AG10803 (cell line): ENCODE measurements around the gene RAD23A.
A peak's percentile ranks its signal among the peaks of the same experiment; 100 is the strongest.
"Not testable (repeated sequence)": the region's sequence is repeated elsewhere in the genome, so short reads cannot be mapped to it uniquely, and the experiment has no call there.

Experiments used
- DNase-seq: peaks from one replicate; pipeline ENCODE4 v3.0.0; 2010; ENCODE audit warnings: low read depth
- H3K4me3 ChIP-seq: 2 replicates; pipeline ENCODE4 v1.5.1; 2011; ENCODE audit warnings: mild to moderate bottlenecking, low read length, control low read depth
- TF ChIP-seq, protein P1 (sequence below): conservative IDR thresholded peaks from 2 replicates; pipeline ENCODE4 v1.5.1; 2011; ENCODE audit warnings: mild to moderate bottlenecking, low read length, control low read depth, inconsistent platforms

RAD23A gene

DNA sequence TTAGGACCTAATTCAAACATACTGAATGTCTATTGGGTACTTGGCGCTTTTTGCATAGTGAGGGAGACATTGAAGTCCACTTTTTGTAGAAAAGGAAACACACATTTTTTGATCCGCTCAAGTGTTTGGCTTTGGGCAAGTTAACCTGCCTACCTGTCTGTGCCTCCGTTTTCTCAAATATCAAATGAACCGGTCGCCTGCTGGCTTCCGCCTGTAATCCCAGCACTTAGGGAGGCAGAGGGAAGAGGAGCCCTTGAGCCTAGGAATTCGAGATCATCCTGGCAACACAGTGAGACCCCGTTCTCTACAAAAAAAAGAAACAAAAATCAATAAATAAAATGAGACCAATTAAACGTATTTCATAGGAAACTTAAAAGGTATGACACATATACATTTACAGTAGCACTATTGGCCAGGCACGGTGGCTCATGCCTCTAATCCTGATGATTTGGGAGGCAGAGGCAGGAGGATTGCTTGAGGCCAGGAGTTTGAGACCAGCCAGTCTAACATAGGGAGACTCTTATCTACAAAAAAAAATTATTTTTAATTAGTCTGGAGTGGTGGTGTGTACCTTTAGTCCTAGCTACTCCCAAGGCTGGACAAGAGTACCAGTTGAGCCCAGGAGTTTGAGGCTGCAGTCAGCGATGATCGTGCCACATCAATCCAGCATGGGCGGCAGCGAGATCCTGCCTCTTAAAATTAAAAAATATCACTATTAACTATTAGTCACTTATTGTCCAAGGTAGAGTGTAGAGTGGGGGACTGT lies 1.3 kb downstream of the RAD23A start:
- TF ChIP-seq, protein P1, sequence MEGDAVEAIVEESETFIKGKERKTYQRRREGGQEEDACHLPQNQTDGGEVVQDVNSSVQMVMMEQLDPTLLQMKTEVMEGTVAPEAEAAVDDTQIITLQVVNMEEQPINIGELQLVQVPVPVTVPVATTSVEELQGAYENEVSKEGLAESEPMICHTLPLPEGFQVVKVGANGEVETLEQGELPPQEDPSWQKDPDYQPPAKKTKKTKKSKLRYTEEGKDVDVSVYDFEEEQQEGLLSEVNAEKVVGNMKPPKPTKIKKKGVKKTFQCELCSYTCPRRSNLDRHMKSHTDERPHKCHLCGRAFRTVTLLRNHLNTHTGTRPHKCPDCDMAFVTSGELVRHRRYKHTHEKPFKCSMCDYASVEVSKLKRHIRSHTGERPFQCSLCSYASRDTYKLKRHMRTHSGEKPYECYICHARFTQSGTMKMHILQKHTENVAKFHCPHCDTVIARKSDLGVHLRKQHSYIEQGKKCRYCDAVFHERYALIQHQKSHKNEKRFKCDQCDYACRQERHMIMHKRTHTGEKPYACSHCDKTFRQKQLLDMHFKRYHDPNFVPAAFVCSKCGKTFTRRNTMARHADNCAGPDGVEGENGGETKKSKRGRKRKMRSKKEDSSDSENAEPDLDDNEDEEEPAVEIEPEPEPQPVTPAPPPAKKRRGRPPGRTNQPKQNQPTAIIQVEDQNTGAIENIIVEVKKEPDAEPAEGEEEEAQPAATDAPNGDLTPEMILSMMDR, result no peak
- DNase-seq, result no peak

DNA sequence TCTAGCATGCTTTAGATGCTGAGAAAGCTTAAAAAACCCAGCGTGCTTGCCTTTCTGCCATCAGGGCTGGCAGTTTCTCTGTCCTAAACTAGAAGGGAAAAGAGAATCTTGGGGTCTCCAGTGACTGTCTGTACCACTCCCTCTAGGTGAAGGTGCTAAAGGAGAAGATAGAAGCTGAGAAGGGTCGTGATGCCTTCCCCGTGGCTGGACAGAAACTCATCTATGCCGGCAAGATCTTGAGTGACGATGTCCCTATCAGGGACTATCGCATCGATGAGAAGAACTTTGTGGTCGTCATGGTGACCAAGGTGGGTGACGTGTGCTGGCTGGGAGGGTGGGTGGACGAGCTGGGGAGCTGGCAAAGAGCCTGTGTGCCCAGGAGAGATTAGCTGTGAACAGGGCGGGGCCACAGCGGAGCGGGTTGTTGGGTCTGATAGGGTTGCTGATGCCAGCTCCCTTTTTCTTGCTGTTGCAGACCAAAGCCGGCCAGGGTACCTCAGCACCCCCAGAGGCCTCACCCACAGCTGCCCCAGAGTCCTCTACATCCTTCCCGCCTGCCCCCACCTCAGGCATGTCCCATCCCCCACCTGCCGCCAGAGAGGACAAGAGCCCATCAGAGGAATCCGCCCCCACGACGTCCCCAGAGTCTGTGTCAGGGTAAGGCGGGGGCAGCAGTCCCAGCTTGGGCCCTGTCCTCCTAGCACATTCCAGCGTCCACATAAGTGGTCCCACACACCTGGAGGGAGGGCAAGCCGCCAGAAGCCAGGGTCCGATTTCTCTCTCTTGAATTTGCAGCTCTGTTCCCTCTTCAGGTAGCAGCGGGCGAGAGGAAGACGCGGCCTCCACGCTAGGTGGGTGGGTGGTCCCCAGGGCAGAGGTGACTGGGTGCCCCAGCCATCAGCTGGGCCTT lies 2.3 kb downstream of the RAD23A start:
- DNase-seq, result no peak
- H3K4me3 ChIP-seq, result no peak overlapping the region
- TF ChIP-seq, protein P1, result no peak

More for the DNA sequence above, 1.3 kb downstream of the RAD23A start:
- H3K4me3 ChIP-seq, result peak overlapping the region; percentile 88

DNA sequence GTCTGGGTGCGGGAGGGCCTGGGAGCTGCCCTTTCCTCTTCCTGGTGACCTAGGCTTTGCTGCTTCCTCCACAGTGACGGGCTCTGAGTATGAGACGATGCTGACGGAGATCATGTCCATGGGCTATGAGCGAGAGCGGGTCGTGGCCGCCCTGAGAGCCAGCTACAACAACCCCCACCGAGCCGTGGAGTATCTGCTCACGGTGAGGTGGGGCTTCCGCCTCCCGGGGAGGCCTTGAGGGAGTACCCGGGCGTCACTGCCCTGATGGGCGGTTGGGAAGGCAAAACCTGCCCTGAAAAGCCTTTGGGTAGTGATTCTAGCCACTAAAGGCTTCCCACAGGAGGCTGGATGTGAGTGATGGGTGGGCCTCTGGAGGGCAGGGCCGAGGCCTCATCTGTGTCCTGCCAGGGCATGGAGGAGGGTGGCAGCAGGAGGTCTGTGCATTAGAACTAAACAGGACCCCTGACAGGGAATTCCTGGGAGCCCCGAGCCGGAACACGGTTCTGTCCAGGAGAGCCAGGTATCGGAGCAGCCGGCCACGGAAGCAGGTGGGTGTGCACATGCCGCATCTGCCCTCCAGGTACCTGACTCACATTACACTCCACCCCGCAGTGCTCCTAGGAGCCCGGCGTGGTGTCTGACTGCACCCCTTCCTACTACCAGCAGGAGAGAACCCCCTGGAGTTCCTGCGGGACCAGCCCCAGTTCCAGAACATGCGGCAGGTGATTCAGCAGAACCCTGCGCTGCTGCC lies 3.1 kb downstream of the RAD23A start:
- H3K4me3 ChIP-seq, result no peak overlapping the region
- TF ChIP-seq, protein P1, result no peak
- no peak for DNase-seq

DNA sequence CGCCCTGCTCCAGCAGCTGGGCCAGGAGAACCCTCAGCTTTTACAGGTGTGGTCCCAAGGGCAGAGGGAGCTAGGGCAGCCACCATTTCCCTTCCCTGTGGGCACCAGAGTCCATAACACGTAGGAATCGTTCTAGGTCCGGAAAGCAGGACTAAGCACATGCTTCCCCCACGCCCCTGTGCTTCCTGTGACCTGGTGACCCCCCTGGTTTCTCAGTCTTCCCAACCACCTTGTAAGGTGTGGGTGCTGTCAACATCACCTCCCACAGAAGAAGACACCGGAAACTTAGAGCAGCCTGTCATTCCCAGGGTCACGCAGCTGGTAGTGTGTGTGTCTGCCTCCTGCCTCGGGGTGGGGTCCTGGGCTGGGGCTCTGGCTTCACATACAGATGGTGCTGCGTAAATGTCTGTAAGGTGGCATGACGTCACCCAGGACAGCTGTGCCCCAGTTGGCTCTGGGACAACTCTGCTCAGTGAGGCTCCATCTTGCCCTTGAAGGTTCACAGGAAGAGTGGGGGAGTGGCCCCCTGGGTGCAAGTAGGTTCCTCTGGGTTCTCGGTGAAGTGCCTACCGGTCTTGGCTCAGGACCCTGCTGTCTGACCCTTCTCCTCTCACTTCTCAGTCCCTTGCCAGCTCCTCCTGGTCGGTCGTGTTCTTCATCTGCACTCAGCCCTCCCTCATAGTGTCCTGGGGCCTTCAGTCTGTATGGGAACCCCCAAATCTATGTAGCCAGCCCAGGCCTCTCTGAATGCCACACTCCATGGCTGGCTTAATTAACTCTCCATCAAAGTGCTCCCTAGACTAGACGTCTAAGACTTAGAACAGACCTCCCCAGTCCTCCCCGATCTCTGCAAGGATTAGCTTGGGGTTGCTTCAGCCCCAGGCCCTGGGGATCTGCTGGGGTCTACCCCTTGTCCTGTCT lies 4.0 kb downstream of the RAD23A start:
- DNase-seq, result no peak
- H3K4me3 ChIP-seq, result no peak overlapping the region
- TF ChIP-seq, protein P1, result no peak

DNA sequence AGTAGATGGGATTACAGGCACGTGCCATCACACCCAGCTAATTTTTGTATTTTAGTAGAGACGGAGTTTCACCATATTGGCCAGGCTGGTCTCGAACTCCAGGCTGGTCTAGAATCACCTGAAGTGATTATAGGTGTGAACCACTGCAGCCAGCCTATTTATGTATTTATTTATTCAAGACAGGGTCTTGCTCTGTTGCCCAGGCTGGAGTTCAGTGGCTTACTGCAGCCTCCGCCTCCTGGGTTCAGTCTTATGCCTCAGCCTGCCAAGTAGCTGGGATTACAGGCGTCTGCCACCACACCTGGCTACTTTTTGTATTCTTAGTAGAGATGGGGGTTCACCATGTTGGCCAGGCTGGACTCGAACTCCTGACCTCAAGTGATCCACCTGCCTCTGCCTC lies 6.4 kb downstream of the RAD23A start:
- DNase-seq, H3K4me3 ChIP-seq: not testable (repeated sequence)

DNA sequence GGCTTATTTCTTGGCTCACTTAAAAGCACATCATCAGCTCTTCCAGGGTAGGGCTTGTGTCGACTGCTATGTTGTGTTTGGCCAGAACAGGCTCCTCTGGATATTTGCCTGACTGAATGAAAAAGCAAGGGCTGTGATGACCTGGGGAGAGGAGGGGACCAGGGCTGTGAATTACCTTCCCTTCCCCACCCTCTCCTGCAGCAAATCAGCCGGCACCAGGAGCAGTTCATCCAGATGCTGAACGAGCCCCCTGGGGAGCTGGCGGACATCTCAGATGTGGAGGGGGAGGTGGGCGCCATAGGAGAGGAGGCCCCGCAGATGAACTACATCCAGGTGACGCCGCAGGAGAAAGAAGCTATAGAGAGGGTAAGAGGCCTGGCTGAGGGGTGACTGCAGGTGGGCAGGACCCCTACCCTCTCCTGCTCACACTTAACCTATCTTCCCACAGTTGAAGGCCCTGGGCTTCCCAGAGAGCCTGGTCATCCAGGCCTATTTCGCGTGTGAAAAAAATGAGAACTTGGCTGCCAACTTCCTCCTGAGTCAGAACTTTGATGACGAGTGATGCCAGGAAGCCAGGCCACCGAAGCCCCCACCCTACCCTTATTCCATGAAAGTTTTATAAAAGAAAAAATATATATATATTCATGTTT lies 7.0 kb downstream of the RAD23A start:
- DNase-seq, result peak; percentile 86
- H3K4me3 ChIP-seq, result no peak overlapping the region
- TF ChIP-seq, protein P1, result no peak
